HepG2 (cell line): Measurements from ENCODE around the gene PPIP5K2. TPM values are rescaled to one million over a fixed set of nuclear protein-coding genes. Genes with fewer than 3 reads are reported as not detected.

Experiments used
- TFDP1 ChIP-seq: IDR thresholded peaks from 2 replicates; pipeline ENCODE4 v1.6.1; 2016; ENCODE audit warnings: missing compliant biosample characterization, missing genetic modification reagents, borderline replicate concordance
- ZBTB34 ChIP-seq: sonication (generic); formaldehyde crosslinking; IDR thresholded peaks from 2 replicates; pipeline ENCODE4 v1.8.0; 2022; ENCODE audit warnings: mild to moderate bottlenecking, missing genetic modification reagents
- ZNF737 ChIP-seq: sonication (generic); formaldehyde crosslinking; IDR thresholded peaks from 2 replicates; pipeline ENCODE4 v1.5.0; 2020; ENCODE audit warnings: missing genetic modification reagents, mild to moderate bottlenecking, borderline replicate concordance
- polyA plus RNA-seq, 8 experiments: library from polyadenylated mRNA; depleted of rRNA in 3 of 8; stranded (reverse) in 7 of 8; unstranded in 1 of 8; fragments of >200 nt; fragmentation: Illumina TruSeq in 4 of 8; extraction: Trizol in 4 of 8; gene quantifications; 2 replicates each; pipeline versions ENCODE4 v1.2.1 to v1.2.3, GENCODE V29; 2011 to 2016; ENCODE audit warnings: low read depth in 4 of 8, missing spikeins in 1 of 8, mixed read lengths in 1 of 8; ENCODE audit not compliant: insufficient read depth in 1 of 8
- total RNA-seq, 5 experiments: library from RNA; depleted of rRNA; stranded (reverse); fragments of >200 nt; fragmentation: Illumina TruSeq; extraction: Trizol; gene quantifications; 2 replicates each; pipeline ENCODE4 v1.2.3, GENCODE V29; 2016; ENCODE audit warnings: low read depth in 1 of 5
- TF ChIP-seq, protein P1 (sequence below): sonication (generic); formaldehyde crosslinking; IDR thresholded peaks from 2 replicates; pipeline ENCODE4 v1.9.0; 2021; ENCODE audit warnings: mild to moderate bottlenecking, missing genetic modification reagents
- TF ChIP-seq, protein P2 (sequence below): sonication (generic); formaldehyde crosslinking; IDR thresholded peaks from 2 replicates; pipeline ENCODE4 v1.4.0; 2020; ENCODE audit warnings: low read depth, mild to moderate bottlenecking, missing genetic modification reagents

Gene PPIP5K2
- total and polyA plus RNA-seq, 2 of the 13 experiments (the other 11 are each of a cell fraction or from before 2014, with no cell fraction given) = 19.7 to 45.6 TPM

DNA sequence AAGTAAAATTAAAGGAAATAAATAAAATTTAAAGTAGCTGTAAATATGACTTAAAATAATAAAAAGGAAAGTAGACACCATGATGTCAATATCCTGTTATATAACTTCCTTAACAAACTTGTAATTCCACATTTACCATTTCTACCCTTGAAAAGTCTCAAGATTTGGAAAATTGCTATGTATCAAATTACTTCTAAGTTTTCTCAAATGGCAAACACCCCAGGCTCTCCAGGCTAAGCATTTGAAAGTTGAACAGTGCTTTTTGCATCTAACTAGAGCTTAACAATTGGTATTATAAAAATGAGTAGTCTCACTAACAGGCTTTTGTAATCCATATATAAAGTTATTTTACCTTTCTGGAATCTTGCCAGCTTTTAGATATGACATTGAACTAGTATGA lies 97.0 kb downstream of the PPIP5K2 start (continued):
- TF ChIP-seq, protein P1, sequence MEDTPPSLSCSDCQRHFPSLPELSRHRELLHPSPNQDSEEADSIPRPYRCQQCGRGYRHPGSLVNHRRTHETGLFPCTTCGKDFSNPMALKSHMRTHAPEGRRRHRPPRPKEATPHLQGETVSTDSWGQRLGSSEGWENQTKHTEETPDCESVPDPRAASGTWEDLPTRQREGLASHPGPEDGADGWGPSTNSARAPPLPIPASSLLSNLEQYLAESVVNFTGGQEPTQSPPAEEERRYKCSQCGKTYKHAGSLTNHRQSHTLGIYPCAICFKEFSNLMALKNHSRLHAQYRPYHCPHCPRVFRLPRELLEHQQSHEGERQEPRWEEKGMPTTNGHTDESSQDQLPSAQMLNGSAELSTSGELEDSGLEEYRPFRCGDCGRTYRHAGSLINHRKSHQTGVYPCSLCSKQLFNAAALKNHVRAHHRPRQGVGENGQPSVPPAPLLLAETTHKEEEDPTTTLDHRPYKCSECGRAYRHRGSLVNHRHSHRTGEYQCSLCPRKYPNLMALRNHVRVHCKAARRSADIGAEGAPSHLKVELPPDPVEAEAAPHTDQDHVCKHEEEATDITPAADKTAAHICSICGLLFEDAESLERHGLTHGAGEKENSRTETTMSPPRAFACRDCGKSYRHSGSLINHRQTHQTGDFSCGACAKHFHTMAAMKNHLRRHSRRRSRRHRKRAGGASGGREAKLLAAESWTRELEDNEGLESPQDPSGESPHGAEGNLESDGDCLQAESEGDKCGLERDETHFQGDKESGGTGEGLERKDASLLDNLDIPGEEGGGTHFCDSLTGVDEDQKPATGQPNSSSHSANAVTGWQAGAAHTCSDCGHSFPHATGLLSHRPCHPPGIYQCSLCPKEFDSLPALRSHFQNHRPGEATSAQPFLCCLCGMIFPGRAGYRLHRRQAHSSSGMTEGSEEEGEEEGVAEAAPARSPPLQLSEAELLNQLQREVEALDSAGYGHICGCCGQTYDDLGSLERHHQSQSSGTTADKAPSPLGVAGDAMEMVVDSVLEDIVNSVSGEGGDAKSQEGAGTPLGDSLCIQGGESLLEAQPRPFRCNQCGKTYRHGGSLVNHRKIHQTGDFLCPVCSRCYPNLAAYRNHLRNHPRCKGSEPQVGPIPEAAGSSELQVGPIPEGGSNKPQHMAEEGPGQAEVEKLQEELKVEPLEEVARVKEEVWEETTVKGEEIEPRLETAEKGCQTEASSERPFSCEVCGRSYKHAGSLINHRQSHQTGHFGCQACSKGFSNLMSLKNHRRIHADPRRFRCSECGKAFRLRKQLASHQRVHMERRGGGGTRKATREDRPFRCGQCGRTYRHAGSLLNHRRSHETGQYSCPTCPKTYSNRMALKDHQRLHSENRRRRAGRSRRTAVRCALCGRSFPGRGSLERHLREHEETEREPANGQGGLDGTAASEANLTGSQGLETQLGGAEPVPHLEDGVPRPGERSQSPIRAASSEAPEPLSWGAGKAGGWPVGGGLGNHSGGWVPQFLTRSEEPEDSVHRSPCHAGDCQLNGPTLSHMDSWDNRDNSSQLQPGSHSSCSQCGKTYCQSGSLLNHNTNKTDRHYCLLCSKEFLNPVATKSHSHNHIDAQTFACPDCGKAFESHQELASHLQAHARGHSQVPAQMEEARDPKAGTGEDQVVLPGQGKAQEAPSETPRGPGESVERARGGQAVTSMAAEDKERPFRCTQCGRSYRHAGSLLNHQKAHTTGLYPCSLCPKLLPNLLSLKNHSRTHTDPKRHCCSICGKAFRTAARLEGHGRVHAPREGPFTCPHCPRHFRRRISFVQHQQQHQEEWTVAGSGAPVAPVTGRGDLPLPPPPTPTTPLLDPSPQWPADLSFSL (CRISPR knock-in tag) = no peak
- no peak for TF ChIP-seq ZBTB34
- no peak for TF ChIP-seq TFDP1
- TF ChIP-seq, protein P2, sequence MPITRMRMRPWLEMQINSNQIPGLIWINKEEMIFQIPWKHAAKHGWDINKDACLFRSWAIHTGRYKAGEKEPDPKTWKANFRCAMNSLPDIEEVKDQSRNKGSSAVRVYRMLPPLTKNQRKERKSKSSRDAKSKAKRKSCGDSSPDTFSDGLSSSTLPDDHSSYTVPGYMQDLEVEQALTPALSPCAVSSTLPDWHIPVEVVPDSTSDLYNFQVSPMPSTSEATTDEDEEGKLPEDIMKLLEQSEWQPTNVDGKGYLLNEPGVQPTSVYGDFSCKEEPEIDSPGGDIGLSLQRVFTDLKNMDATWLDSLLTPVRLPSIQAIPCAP (CRISPR knock-in tag) = no peak
- no peak for TF ChIP-seq ZNF737 (CRISPR knock-in tag)
